OCI-LY1 (cell line): ENCODE measurements around the gene CHPF2.

ENCODE experiments used
- H2AFZ ChIP-seq: fragments of 200-600 bp; sonication (generic), shearing (Covaris generic); 2 replicates; pipeline ENCODE4 v1.6.0; 2014; ENCODE audit warnings: antibody characterized with exemption, mild to moderate bottlenecking, low read length
- H3F3A ChIP-seq: fragments of 200-600 bp; sonication (generic), shearing (Covaris generic); 2 replicates; pipeline ENCODE4 v1.6.0; 2014; ENCODE audit warnings: mild to moderate bottlenecking, antibody characterized with exemption, low read length, moderate library complexity; ENCODE audit not compliant: insufficient read depth
- H3K27ac ChIP-seq: fragments of 200-600 bp; sonication (generic); 2 replicates; pipeline ENCODE4 v1.5.1; 2014; ENCODE audit warnings: low read length, mixed run types, mild to moderate bottlenecking, low read depth; ENCODE audit not compliant: poor library complexity, severe bottlenecking
- H3K27me3 ChIP-seq: fragments of 200-600 bp; sonication (generic); 2 replicates; pipeline ENCODE4 v1.6.0; 2014; ENCODE audit warnings: antibody characterized with exemption, mild to moderate bottlenecking, low read length, moderate library complexity; ENCODE audit not compliant: insufficient read depth
- H3K36me3 ChIP-seq: fragments of 200-600 bp; sonication (generic); 2 replicates; pipeline ENCODE4 v1.6.1; 2014; ENCODE audit warnings: mild to moderate bottlenecking, antibody characterized with exemption, low read length, moderate library complexity, mixed read lengths; ENCODE audit not compliant: insufficient read depth
- H3K4me1 ChIP-seq: fragments of 200-600 bp; sonication (generic); 2 replicates; pipeline ENCODE4 v1.5.1; 2014; ENCODE audit warnings: mild to moderate bottlenecking, low read length, moderate library complexity; ENCODE audit not compliant: insufficient read depth, severe bottlenecking
- H3K4me2 ChIP-seq: fragments of 200-600 bp; sonication (generic), shearing (Covaris generic); 2 replicates; pipeline ENCODE4 v1.6.1; 2014; ENCODE audit warnings: low read length
- H3K4me3 ChIP-seq: fragments of 200-600 bp; sonication (generic); 2 replicates; pipeline ENCODE4 v1.5.1; 2014; ENCODE audit warnings: low read length, low read depth, mild to moderate bottlenecking, mixed read lengths; ENCODE audit not compliant: poor library complexity, severe bottlenecking
- H3K79me2 ChIP-seq: fragments of 200-600 bp; shearing (Covaris generic); 2 replicates; pipeline ENCODE4 v1.6.1; 2016; ENCODE audit warnings: mixed run types, low read length, mixed read lengths; ENCODE audit not compliant: insufficient read depth
- H3K9ac ChIP-seq: fragments of 200-600 bp; sonication (generic), shearing (Covaris generic); 2 replicates; pipeline ENCODE4 v1.6.1; 2014; ENCODE audit warnings: mild to moderate bottlenecking, low read length, mixed read lengths
- H3K9me2 ChIP-seq: fragments of 200-600 bp; sonication (generic), shearing (Covaris generic); 2 replicates; pipeline ENCODE4 v1.6.1; 2014; ENCODE audit warnings: low read depth, mild to moderate bottlenecking, low read length, mixed read lengths
- H3K9me3 ChIP-seq: fragments of 200-600 bp; shearing (Covaris generic); 2 replicates; pipeline ENCODE4 v1.6.1; 2014; ENCODE audit warnings: low read length, mixed read lengths
- H4K20me1 ChIP-seq: fragments of 200-600 bp; sonication (generic), shearing (Covaris generic); 2 replicates; pipeline ENCODE4 v1.6.0; 2016; ENCODE audit warnings: mild to moderate bottlenecking, low read length; ENCODE audit not compliant: insufficient read depth
- EZH2 ChIP-seq: fragments of 200-600 bp; sonication (generic), shearing (Covaris generic); IDR thresholded peaks from 2 replicates; pipeline ENCODE4 v1.8.0; 2017; ENCODE audit warnings: borderline replicate concordance, mixed run types, mild to moderate bottlenecking, antibody characterized with exemption, low read length, moderate library complexity, mixed read lengths
- TF ChIP-seq, protein P1 (sequence below): fragments of 200-600 bp; sonication (generic), shearing (Covaris generic); IDR thresholded peaks from 2 replicates; pipeline ENCODE4 v1.5.1; 2017; ENCODE audit warnings: mild to moderate bottlenecking, antibody characterized with exemption, low read length, moderate library complexity, mixed read lengths

Gene CHPF2

DNA sequence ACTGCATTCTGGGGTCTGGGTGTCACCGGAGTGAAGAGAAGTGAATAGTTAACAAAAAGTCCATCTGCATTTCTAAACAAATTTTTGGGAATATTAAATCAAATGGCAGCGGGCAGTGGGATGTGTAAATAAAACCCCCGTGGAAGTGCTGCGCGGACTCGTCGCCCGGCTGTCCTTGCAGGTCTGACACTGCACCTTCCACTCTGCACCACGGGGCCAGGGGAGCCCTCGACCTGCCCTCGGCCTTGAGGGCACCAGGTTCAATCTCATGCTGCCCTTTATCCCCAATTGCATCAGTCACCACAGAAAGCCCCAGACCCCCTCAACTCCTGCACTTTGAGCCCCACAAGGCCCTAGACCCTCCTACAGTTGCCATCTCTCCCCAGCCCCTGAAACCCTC lies 22.6 kb downstream of the CHPF2 start:
- Histone ChIP-seq H3K27me3 (peaks cover 19% of the 10 kb centered on the region), H3K4me2 (no peak overlapping the region), H3K4me1 (no peaks in the 10 kb centered on the region)

DNA sequence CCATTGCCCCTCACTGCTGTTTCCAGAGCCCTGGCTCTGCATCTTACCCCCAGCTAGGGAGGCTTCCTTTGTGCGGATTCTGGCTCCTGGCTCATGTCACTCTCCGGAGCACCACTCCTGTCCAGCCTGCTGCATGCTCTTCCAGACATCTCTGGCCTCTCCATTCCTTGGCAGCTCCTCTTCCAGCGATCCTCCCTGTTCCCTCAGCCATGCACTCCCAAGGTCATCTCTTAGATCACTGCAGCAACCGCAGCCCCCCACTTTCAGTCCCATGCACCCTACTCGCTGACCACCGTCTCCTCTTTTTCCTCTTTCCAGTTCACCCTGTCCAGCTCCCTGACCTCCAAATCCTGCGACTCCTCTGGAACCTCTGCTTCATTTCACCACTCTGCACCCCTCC lies 23.1 kb downstream of the CHPF2 start:
- Histone ChIP-seq H3K27ac (no peak overlapping the region), H3K4me1 (no peaks in the 10 kb centered on the region), H3K27me3 (peaks cover 18% of the 10 kb centered on the region), H3K36me3 (no peaks in the 10 kb centered on the region), H3K4me3 (no peak overlapping the region), H2AFZ (no peak overlapping the region), H3K79me2 (no peaks in the 10 kb centered on the region), H3F3A (no peaks in the 10 kb centered on the region), H3K9me2 (no peaks in the 10 kb centered on the region), H3K4me2 (no peak overlapping the region), H3K9ac (no peak overlapping the region), H3K9me3 (no peaks in the 10 kb centered on the region), H4K20me1 (no peaks in the 10 kb centered on the region)
- no peak for TF ChIP-seq EZH2
- TF ChIP-seq, protein P1, sequence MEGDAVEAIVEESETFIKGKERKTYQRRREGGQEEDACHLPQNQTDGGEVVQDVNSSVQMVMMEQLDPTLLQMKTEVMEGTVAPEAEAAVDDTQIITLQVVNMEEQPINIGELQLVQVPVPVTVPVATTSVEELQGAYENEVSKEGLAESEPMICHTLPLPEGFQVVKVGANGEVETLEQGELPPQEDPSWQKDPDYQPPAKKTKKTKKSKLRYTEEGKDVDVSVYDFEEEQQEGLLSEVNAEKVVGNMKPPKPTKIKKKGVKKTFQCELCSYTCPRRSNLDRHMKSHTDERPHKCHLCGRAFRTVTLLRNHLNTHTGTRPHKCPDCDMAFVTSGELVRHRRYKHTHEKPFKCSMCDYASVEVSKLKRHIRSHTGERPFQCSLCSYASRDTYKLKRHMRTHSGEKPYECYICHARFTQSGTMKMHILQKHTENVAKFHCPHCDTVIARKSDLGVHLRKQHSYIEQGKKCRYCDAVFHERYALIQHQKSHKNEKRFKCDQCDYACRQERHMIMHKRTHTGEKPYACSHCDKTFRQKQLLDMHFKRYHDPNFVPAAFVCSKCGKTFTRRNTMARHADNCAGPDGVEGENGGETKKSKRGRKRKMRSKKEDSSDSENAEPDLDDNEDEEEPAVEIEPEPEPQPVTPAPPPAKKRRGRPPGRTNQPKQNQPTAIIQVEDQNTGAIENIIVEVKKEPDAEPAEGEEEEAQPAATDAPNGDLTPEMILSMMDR, result no peak

More for the DNA sequence above, 22.6 kb downstream of the CHPF2 start:
- no peaks in the 10 kb centered on the region for H3K9me3 ChIP-seq
- no peak overlapping the region for H3K27ac ChIP-seq
- TF ChIP-seq, protein P1, result no peak
- TF ChIP-seq EZH2, result no peak
- H3K79me2 ChIP-seq, result no peaks in the 10 kb centered on the region
- no peak overlapping the region for H3K9ac ChIP-seq
- no peak overlapping the region for H2AFZ ChIP-seq
- H3K9me2 ChIP-seq, result no peaks in the 10 kb centered on the region
- H4K20me1 ChIP-seq, result no peaks in the 10 kb centered on the region
- no peak overlapping the region for H3K4me3 ChIP-seq
- no peaks in the 10 kb centered on the region for H3F3A ChIP-seq
- no peaks in the 10 kb centered on the region for H3K36me3 ChIP-seq

DNA sequence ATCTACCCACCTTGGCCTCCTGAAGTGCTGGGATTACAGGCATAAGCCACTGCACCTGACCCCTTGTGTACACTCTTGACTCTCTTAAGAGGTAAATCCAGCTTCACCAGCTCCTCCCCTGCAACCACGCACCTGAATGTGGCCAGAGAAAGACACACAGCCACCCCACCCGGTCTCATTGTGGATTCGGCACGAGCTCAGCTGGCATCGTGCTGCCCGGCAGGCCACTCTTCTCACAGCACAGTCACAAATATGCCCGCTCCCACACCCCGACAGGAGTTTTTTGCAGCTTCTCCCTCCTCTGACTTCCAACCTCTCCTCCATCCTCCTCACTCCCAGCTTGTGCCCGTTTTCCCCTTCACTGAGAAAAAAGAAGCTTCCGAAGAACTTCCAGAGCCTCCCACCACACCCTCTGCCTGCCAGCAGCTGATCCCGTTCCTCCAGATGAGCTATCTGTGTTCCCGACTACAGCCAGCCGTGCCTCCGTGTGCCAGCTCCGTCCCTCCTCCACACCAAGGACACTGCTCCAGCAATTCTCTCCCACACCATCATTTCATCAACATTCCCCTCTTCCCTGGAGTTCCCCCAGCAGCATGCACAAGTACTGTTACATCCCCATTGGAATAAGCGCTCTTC lies 24.2 kb downstream of the CHPF2 start:
- Histone ChIP-seq H2AFZ (no peak overlapping the region), H3K4me2 (no peak overlapping the region), H3K79me2 (no peaks in the 10 kb centered on the region), H3K9ac (no peak overlapping the region), H3K4me1 (no peaks in the 10 kb centered on the region), H3F3A (no peaks in the 10 kb centered on the region), H3K27me3 (peaks cover 14% of the 10 kb centered on the region; the same call in 1 of the 2 replicates), H3K9me2 (no peaks in the 10 kb centered on the region), H3K36me3 (no peaks in the 10 kb centered on the region), H3K27ac (no peak overlapping the region), H3K4me3 (no peak overlapping the region), H4K20me1 (no peaks in the 10 kb centered on the region), H3K9me3 (no peaks in the 10 kb centered on the region)
- TF ChIP-seq, protein P1, result no peak
- no peak for TF ChIP-seq EZH2
